ENCODE data around the gene CD180. TPM values are rescaled to one million over a fixed set of nuclear protein-coding genes. Genes with fewer than 3 reads are reported as not detected.

Gene CD180
- total and polyA plus RNA-seq, 9 of the 15 experiments (the other 6 are each of a cell fraction or from before 2014, with no cell fraction given), result 0.01 to 0.07 TPM; not detected in 7

DNA sequence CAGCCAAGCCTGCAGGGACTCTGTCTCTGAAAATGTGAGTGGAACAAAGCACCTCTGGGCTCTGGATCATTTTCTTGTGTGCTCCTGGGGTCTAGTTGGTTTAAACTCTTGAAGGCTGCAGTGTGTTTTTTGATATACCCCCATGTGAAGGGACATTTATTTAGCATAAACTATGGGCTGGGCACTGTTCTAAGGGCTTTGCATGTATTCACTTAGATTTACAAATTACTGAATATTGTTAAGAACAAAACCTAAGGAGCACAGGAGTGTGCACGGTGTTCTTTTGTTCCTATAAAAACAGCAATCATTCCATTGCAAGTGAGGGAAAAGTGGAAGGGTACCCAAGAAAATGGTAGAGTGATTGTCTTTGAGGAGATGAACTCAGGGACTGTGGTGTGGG lies 20.0 kb upstream of the CD180 start:
- no peaks in the 10 kb centered on the region; the same call in 1 of the 2 replicates for H4K20me1 ChIP-seq (replicated peaks; ENCODE audit: control insufficient read depth, insufficient read depth, low read length)
- H3K9ac ChIP-seq (ENCODE audit: insufficient read depth in 1 of 2, low read depth in 2 of 2, low read length in 2 of 2), result no peak overlapping the region
- no peak overlapping the region for H2AFZ ChIP-seq (ENCODE audit: low read depth, low read length)
- ChIA-PET POLR2A (no interaction called here), CTCF (ENCODE audit: low intra/inter-chr PET ratio) (no interaction called here)
- ATAC-seq (no peak), FAIRE-seq (no peak), DNase-seq (ENCODE audit: extremely low read depth in 1 of 4, low spot score in 3 of 4) (no peak)
- no peaks in the 10 kb centered on the region for H3K9me1 ChIP-seq (ENCODE audit: control insufficient read depth, insufficient read depth, low read length)
- H3K9me3 ChIP-seq (replicated peaks; ENCODE audit: control insufficient read depth, insufficient read depth, low read depth, low read length), result no peaks in the 10 kb centered on the region
- no peak for TF ChIP-seq ZSCAN32 (CRISPR knock-in tag; IDR thresholded peaks at IDR 0.05)
- no peak for TF ChIP-seq ZKSCAN8 (CRISPR knock-in tag; IDR thresholded peaks at IDR 0.05)
- no peak for TF ChIP-seq PHF21A (IDR thresholded peaks at IDR 0.05; ENCODE audit: borderline replicate concordance, low read depth)
- TF ChIP-seq SPI1 (IDR thresholded peaks at IDR 0.05; ENCODE audit: borderline replicate concordance, low read depth, low read length), result no peak
- in situ Hi-C loops (cut with MboI), result loop anchor here (10.0 kb wide), 3 partner anchors 222 to 912 kb away; no protein-coding TSS in a partner anchor
- WGBS (ENCODE audit: insufficient coverage, low coverage, missing lambda C conversion rate), result 0% methylated on average over 1 of the region's 1 CpG
- H3K27ac ChIP-seq (ENCODE audit: extremely low read depth, low read depth, low read length), result no peak overlapping the region
- H3K36me3 ChIP-seq (ENCODE audit: control insufficient read depth, insufficient read depth, low read length), result no peaks in the 10 kb centered on the region
- intact Hi-C loops (cut with micrococcal nuclease), result no loop called here
- no peak overlapping the region for H3K4me2 ChIP-seq (ENCODE audit: insufficient read depth, low read length)
- H3K79me2 ChIP-seq (ENCODE audit: control insufficient read depth, insufficient read depth, low read length), result no peaks in the 10 kb centered on the region
- BruUV-seq (replicated peaks), result no TSS peak
- H3K27me3 ChIP-seq (ENCODE audit: control insufficient read depth in 2 of 2, insufficient read depth in 2 of 2, low read length in 2 of 2), result peaks cover 10 to 28% of the 10 kb centered on the region in 2 experiments
- H3K4me3 ChIP-seq, result no peak overlapping the region
- peaks cover 0 to 6% of the 10 kb centered on the region in 2 experiments; a peak in 1 of 5 replicates for H3K4me1 ChIP-seq (replicated peaks in 1 of 2; ENCODE audit: control insufficient read depth in 2 of 2, insufficient read depth in 2 of 2, low read length in 2 of 2)

All from K562 (cell line).